ENCODE measurements around the gene CLMN. TPM values are rescaled to one million over a fixed set of nuclear protein-coding genes. Genes with fewer than 3 reads are reported as not detected.

Gene CLMN
- total and polyA plus RNA-seq, 2 donors (not counting 3 experiments of a cell fraction or from before 2014, with no cell fraction given), result 0.72 to 9.6 TPM

- Histone ChIP-seq H3K79me2 (ENCODE audit: control insufficient read depth, insufficient read depth, low read length) (no peaks in the 10 kb centered on the region), H3K9ac (replicated peaks; ENCODE audit: extremely low read depth, insufficient read depth, low read length) (no peak overlapping the region), H3K9me1 (replicated peaks; ENCODE audit: control insufficient read depth, extremely low read depth, insufficient read depth, low read length) (no peaks in the 10 kb centered on the region), H2AFZ (ENCODE audit: low read depth, low read length) (no peak overlapping the region), H3K27me3 (ENCODE audit: control insufficient read depth in 2 of 2, insufficient read depth in 2 of 2, low read length in 2 of 2) (peaks cover 0 to 2% of the 10 kb centered on the region in 2 experiments), H3K4me3 (replicated peaks in 1 of 3; ENCODE audit: insufficient read depth in 1 of 3, low read depth in 1 of 3, low read length in 3 of 3) (no peak overlapping the region), H3K9me3 (replicated peaks; ENCODE audit: control insufficient read depth, insufficient read depth, low read length) (no peaks in the 10 kb centered on the region), H4K20me1 (replicated peaks; ENCODE audit: control insufficient read depth, extremely low read depth, insufficient read depth, low read length) (no peaks in the 10 kb centered on the region), H3K27ac (ENCODE audit: insufficient read depth, low read depth, low read length) (no peak overlapping the region), H3K4me2 (ENCODE audit: insufficient read depth, low read length) (no peak overlapping the region), H3K36me3 (ENCODE audit: control insufficient read depth in 2 of 2, extremely low read depth in 1 of 2, insufficient read depth in 2 of 2, low read length in 2 of 2) (no peaks in the 10 kb centered on the region), H3K4me1 (ENCODE audit: control insufficient read depth, extremely low read depth, insufficient read depth, low read length) (peaks cover 6% of the 10 kb centered on the region)
- BruUV-seq (replicated peaks), result no TSS peak
- ChIA-PET CTCF (interaction anchor here (0.7 to 1.4 kb wide), 2 partner anchors 11 to 130 kb away, joined by 3 to 4 read pairs; no protein-coding TSS in a partner anchor), POLR2A (no interaction called here)
- no peak for DNase-seq (ENCODE audit: low read depth, low spot score)
- intact Hi-C loops (cut with micrococcal nuclease), result no loop called here
- no peak for FAIRE-seq
- TF ChIP-seq MAX (IDR thresholded peaks at IDR 0.05; ENCODE audit: insufficient read depth, insufficient read length) (no peak), EZH2 (IDR thresholded peaks at IDR 0.05; ENCODE audit: borderline replicate concordance, low read depth, low read length, severe bottlenecking) (no peak), POLR2A (IDR thresholded peaks at IDR 0.05; ENCODE audit: low read depth, low read length) (no peak), FOS (IDR thresholded peaks at IDR 0.05; ENCODE audit: borderline replicate concordance, insufficient read depth, low read length) (no peak), JUN (IDR thresholded peaks at IDR 0.05; ENCODE audit: borderline replicate concordance, insufficient read depth, insufficient read length, low read depth) (no peak), GATA2 (IDR thresholded peaks at IDR 0.05; ENCODE audit: insufficient read depth, insufficient read length, low read depth, low read length) (no peak), POLR2AphosphoS5 (IDR thresholded peaks at IDR 0.05; ENCODE audit: insufficient read depth, low read depth, low read length) (no peak), MYC (IDR thresholded peaks at IDR 0.05; ENCODE audit: low read depth, low read length) (no peak)
- TF ChIP-seq, protein P1, sequence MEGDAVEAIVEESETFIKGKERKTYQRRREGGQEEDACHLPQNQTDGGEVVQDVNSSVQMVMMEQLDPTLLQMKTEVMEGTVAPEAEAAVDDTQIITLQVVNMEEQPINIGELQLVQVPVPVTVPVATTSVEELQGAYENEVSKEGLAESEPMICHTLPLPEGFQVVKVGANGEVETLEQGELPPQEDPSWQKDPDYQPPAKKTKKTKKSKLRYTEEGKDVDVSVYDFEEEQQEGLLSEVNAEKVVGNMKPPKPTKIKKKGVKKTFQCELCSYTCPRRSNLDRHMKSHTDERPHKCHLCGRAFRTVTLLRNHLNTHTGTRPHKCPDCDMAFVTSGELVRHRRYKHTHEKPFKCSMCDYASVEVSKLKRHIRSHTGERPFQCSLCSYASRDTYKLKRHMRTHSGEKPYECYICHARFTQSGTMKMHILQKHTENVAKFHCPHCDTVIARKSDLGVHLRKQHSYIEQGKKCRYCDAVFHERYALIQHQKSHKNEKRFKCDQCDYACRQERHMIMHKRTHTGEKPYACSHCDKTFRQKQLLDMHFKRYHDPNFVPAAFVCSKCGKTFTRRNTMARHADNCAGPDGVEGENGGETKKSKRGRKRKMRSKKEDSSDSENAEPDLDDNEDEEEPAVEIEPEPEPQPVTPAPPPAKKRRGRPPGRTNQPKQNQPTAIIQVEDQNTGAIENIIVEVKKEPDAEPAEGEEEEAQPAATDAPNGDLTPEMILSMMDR (IDR thresholded peaks at IDR 0.05; ENCODE audit: extremely low read depth in 1 of 2, insufficient read depth in 1 of 2, low read depth in 1 of 2, low read length in 2 of 2), result no peak
- dilution Hi-C loops (cut with MboI; ENCODE audit: extremely low pct_ligation_motif_present, low sequenced_read_pairs), result no loop called here
These were observed 87.6 kb downstream of the CLMN start for GRCh38 chr14:95231966-95232633.
